GM21786 (cell line): Measurements from ENCODE around the gene DRAM1.

Source experiments
- ATAC-seq: cut with Tn5 transposase; IDR thresholded peaks from one replicate; pipeline ENCODE4 v1.9.1; 2021; ENCODE audit not compliant: unreplicated experiment

Gene DRAM1

GRCh38 chr12:101939856-101940265 is 62.5 kb downstream of the DRAM1 start:
- ATAC-seq, result no peak

DNA sequence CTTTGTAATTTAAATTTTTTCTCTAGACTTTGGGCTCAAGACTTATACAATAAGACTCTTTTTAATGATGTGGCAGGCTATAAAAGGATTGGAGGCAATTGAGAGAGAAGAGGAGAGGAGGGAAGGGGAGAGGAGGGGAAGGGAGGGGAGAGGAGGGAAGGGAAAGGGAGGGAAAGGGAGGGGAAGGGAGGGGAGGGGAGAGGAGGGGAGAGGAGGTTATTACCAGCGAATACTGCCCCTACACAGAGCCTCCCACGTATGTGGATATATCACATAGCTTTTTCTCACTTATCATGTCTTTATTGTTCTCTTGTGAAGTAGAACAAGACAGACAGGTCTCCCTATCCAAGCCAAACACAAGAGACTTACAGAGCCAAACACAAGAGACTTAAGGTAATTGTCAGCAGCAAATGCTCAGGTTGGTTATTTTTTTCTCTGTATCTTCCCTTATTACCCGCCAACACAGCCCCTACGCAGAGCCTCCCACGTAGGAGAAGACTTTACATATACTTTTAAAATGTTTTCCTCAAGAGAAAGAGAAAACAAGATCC is 63.1 kb downstream of the DRAM1 start:
- ATAC-seq, result no peak

DNA sequence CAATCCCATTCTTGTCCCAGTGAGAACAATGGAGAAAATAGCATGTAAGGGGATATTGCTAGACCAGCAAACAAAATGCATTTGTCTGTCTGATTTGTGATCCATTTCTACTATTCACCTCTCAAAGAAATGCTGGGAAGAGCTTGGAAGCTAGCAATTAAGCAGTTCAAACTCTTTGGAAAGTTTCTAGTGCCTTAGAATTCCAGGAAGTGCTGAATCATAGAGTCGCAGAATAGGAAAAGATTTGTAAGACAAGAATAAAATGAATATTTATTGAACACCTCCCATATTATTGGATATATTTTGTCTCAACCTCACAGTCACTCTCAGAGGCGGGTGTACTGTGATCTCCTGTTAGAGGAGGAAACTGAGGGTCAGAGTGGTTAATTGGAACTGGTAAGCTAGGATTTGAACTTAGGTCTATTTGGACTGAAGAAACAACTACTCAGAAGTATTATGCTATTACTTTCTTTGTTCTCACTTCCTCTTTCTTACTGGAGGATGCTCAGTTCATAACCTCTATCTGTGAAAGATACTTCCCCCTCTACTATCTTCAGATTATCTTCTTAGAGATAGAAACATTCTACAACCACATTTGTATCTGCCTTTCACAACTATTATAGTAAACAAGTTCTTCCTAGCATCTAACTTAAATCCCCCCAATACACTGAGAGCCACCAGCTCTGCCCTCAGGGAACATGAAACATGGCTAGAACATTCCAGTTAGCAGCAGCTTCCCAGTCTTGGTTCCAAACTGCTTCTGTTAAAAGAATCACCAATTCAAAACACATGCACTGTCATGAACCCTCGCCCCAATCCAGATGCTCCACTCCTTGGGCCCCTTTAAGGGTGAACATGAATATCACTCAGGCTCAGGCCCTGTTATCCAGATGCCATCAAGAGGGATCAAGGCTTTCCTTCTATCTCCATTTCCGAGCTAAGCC is 64.2 kb downstream of the DRAM1 start:
- peak; percentile 89 for ATAC-seq

- ATAC-seq, result no peak
These were observed 64.8 kb downstream of the DRAM1 start for GRCh38 chr12:101942250-101942605.

GRCh38 chr12:101945369-101946232 is 68.2 kb downstream of the DRAM1 start:
- ATAC-seq, result no peak

DNA sequence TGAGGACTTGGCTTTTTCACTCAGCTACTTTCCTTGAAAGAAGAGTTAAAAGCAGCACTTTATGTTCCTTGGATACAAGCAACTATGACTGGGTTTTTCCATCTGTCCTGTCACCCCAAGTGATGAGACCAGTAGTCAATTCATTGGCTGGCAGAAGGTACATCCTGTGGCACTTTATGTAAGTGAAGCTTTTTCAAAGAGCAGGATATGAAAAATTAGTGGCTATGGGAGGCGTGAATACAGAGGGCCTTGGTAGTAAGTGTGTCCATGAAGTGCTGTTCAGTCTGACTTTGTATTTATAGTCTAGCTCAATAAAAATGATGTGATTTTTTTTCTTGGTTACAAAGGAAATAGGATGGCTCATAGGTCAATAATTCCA is 68.8 kb downstream of the DRAM1 start:
- ATAC-seq, result no peak

DNA sequence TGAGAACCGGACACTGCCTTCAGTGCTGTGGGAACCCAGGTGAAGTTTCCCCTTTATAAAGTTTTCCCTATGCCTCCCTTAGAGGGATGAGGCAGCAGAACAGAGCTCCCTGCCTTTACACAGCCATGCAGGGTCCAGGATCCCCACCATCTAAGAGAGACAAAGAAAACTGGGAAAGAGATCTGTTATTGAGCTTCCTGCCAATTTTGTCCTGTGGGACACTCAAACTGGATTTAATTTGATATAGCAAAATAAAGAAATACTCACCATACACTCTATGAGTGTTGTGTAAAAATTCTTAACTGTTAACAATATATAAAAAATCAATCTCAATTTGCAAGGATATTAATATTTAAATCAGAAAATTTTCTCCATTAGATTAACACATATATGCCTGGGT is 69.9 kb downstream of the DRAM1 start:
- no peak for ATAC-seq

GRCh38 chr12:101948365-101948764 is 71.0 kb downstream of the DRAM1 start:
- no peak for ATAC-seq

DNA sequence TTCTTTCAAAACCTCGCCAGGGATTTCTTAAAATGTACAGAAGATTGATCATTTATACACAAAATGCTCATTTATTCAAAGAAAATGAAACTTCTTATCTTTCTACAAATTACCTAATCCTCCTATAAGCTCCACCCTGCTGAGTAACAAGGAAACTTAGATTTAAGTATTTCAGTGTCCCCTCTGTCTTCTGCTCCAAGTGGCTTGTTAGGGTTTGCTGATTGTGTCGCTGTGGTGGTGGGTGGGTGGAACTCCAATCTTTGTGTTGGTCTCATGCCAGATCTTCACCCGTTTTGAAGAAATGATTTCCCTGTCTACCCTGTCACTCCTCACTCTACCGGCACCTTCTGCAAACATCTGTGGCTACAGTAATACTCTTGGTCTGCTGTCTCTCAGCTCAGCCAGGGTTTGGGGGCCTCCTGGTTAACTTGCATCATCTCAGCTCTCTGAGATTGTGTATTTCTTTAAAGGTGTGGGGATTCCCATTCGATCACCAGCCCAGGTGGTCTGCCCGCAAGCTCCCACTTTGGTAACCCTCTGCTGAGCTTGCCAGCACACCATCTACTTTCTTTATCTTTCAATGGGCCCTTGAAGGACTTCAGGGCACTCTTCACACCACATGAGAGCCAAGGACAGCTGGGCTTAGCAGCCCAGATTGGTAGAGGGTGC is 73.8 kb downstream of the DRAM1 start:
- no peak for ATAC-seq

GRCh38 chr12:101954113-101954512 is 76.7 kb downstream of the DRAM1 start:
- no peak for ATAC-seq

GRCh38 chr12:101954676-101955075 is 77.3 kb downstream of the DRAM1 start:
- no peak for ATAC-seq

DNA sequence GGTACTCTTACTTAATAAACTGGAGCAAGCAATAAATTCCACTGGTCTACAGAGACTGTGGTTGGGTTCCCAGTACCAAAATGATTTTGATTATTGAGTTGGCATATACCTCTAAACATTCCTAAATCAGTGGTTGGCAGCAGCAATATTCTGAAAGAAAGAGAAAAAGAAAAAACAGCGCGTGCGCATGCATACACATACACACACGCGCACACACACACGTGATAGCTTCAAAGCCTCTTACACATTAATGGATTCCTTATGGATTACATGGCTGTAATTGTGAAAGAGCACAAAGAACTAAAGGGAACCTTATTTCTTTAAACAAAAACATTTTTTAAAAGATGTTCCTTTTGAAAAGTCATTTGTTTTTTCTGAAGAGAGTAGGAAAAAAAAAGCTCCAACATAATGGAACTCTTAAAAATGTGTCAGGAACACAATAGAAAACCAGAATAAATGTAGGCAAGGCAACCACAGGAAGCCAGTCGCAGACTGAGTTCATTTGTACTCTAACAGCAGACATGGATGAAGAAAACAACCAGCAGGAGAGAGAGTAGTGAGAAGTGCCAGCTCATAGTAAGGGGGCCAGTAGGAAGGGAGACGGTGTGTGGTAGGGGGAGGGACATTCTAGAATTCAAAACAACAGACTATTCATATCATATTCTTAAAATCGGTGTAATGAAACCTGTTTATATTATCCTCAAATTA is 80.0 kb downstream of the DRAM1 start:
- no peak for ATAC-seq

DNA sequence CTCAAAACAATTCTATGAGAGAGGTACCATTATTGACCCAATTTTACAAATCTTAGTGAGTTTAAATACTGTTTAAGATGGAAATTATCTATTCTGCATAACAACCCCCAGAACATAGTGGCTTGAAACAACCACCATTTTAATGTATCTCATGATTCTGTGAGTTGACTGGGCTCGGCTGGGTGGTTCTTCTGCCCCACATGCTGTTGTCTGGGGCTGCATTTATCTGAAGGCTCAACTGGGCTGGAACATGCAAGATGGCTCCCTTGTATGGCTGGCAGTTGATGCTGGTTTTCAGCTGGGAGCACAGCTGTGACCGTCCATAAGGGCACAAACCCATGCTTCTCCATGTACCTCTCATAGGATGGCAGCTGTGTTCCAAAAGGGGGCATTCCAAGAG is 82.2 kb downstream of the DRAM1 start:
- ATAC-seq, result no peak

- no peak for ATAC-seq
These were observed 85.1 kb downstream of the DRAM1 start for GRCh38 chr12:101962486-101962885.

DNA sequence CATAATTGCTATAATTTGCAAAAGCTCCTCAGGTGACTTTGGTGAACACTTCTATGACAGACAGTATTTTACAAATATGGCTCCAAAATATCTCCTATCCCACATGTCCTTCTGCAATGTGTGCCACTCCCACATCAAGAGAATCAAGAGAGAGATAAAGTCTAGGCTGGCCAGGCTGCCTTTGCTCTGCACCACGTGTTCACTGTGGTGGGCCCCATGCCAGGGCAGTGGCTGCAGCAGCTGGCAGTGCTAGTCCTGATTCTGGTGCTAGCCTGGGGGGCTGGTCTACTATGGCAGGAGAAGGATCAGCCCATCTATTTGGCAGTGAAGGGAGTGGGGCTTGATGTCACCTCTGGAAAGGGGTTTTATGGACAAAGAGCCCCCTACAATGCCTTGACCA is 86.3 kb downstream of the DRAM1 start:
- ATAC-seq, result no peak

DNA sequence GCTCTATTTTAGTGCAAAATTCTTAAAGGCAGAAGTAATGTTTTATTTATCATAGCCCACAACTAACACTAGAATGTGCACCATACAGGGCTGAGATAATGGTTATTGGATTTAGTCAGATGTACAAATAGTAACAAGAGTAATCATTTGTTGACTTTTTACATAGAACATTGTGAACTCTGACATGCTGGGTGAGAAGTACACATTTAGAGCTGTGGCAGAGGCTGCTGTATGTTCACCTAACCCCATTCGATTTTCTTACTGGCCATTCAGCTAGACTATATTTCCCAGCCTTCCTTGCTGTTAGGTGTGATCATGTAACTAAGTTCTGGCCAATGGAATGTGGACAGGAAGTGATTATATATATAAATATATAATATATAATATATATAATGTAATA is 89.1 kb downstream of the DRAM1 start:
- ATAC-seq, result no peak

- ATAC-seq, result no peak
These were observed 90.1 kb downstream of the DRAM1 start for GRCh38 chr12:101967506-101967905.

DNA sequence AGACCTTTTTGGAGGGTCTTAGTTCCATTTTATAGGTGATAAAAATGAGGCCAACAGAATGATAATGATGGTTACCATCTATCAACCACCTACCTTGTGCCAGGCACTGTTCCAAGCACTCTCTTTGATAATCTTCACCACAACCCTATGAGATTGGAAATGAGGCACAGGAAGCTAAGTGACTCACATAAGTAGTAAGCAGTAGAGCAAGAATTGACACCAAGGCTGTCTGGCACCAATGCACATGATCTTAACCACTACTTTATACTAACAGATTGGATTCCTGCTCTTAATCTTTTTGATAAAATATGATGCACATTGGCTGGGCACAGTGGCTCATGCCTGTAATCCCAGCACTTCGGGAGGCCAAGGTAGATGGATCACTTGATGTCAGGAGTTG is 91.4 kb downstream of the DRAM1 start:
- ATAC-seq, result no peak
